ENCODE data around the gene NCL.
"Not testable (repeated sequence)": the region's sequence is repeated elsewhere in the genome, so short reads cannot be mapped to it uniquely, and the experiment has no call there.

NCL gene

GRCh38 chr2:231429901-231430300 lies 34.4 kb downstream of the NCL start:
- DNase-seq, result no peak

DNA sequence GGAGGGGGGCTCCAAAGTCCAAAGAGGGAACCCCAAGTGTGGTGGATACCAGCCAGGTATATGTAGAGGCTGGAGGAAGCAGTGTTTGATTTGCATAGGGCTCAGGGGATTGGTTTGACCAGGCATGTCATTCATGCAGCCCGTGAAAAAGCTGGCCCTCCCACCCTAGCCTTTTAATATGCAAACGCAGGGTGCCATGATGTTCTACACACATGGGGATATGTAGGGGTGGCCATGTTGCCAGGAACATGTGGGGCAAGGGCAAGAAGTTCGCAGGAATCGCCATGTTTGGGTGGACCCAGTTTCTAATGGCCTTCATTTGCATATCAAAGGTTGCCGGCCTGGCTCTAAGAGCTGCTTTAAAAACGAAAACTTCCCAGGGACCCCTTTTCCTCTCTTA lies 35.1 kb downstream of the NCL start:
- DNase-seq, result no peak

- DNase-seq, result no peak
Measured at GRCh38 chr2:231427116-231427515, 37.2 kb downstream of the NCL start.

DNA sequence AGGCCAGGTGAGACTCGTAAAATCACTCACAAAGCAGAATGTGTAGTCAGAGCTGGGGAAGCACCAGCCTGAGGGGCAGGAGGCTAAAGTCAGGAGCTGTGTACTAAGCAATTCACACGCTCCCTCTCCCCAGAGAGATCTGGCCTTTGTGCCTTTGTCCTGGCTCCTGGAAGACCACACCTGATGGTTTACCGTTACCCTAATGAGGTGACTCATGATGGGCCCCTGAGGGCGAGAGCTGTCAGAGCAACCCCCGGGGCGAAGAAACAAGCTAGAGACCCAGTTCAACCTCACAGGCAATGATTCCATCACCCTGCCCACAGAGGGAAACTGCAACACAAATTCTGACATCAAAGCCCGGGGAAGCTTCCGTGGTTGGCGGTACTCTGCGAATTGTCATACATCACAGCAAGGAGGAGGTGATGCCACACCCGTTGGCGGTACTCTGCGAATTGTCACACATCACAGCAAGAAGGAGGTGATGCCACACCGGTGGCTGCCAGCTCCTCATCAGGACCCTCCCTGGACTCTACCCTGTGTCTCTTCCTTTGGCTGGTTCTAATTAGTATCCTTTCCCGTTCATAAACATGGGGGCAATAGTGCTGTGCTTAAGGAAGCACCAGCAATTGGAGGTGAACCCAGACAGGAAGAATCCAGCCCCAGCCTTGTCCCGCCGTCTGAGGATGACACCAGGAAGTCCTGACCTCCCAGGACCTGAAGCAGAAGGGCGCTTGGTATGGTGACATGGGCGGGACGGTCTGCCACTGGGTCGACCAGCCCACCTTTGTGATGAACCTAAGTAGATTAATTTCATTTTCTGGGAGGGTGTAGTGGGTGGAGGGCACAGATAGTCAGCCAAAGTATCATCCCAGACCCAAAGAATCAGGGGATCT lies 38.2 kb downstream of the NCL start:
- DNase-seq, result no peak

GRCh38 chr2:231425291-231425810 lies 38.9 kb downstream of the NCL start:
- DNase-seq, result no peak

DNA sequence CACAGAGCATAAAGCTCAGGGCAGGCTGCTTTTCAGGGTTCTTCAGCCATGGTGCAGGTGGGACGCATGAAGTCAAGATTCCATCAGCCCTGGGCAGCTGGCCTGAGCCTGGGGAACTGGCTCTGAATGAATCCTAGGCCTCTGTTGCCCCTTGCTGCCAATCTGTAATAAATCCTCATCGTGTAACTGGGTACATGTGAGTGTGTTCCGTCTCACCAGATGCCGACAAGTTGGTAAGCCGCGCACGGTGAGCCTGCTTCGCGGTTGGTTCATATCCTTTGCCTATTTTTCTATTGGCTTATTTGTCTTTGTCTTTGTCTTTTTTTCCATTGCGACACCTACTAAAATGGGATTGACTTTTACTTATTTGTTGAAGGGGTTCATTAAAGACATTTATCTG lies 41.1 kb downstream of the NCL start:
- DNase-seq, result no peak

- no peak for DNase-seq
Measured at GRCh38 chr2:231422056-231422455, 42.2 kb downstream of the NCL start.

DNA sequence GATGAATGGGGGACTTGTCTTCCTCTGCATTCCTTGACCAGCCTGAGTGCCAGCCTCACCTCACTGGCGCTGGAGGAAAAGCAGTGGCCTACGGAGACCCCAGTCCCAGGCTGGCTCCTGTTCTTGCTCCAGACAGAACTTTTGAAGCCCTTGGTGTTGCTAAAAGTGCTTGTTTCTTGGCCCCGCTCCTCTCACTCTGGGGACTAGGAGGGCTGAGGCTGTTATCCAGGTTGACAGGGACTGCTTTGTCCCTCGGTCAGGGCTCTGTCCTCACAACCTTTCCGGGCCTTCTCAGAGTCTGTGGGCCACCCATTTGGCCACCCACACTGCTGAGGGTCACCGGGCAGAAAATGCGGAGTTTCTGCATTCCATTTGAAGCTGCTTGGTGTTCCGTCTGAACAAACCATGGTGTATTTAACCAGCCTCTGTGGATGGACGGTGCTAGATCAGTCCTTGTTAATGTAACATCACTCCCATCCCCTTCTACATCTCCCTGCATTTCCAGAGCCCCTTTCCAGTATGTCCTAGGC lies 43.2 kb downstream of the NCL start:
- DNase-seq, result no peak

- DNase-seq, result no peak
Measured at GRCh38 chr2:231418820-231419640, 45.3 kb downstream of the NCL start.

GRCh38 chr2:231415029-231415428 lies 49.3 kb downstream of the NCL start:
- DNase-seq, result no peak

- DNase-seq, result no peak
Measured at GRCh38 chr2:231413921-231414476, 50.3 kb downstream of the NCL start.

GRCh38 chr2:231413456-231413855 lies 50.8 kb downstream of the NCL start:
- no peak for DNase-seq

DNA sequence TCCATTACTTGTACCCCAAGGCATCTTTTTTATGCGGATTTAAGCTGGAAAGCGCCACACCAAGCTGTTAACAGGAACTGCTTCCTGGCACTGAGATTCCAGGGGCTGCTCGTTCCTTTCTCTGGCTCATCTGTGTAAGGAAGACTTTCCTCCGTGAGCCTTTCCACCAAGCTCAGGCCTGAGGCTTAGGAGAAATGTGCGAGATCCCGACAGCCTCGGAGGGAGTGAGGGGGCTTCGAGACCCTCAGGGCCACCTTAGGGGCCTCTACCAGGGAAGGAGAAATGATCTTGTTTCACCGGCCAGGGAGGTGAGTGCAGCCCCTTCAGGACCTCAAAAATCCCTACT lies 51.7 kb downstream of the NCL start:
- no peak for DNase-seq

- peak; percentile 62 for DNase-seq
Measured at GRCh38 chr2:231411831-231412617, 52.3 kb downstream of the NCL start.

DNA sequence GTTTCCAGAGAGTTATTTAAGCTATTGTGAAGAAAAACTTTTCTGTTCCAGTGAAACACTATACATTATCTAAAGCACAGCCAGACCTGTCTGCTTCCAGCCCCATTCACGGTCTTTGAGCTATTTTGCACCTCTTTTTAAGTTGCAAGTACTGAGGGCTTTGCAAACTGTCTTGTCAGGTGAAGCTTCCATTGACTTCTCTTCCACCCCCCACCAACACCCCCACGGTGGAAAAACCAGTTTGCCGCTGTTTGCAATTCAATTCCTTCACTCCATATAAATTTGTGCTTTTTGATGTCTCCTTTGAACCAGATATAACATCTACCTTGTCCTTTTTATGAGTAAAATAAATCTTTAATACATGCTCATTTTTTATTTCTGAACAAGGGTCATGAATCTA lies 53.0 kb downstream of the NCL start:
- DNase-seq, result no peak

GRCh38 chr2:231410293-231411004 lies 53.8 kb downstream of the NCL start:
- DNase-seq, result no peak

DNA sequence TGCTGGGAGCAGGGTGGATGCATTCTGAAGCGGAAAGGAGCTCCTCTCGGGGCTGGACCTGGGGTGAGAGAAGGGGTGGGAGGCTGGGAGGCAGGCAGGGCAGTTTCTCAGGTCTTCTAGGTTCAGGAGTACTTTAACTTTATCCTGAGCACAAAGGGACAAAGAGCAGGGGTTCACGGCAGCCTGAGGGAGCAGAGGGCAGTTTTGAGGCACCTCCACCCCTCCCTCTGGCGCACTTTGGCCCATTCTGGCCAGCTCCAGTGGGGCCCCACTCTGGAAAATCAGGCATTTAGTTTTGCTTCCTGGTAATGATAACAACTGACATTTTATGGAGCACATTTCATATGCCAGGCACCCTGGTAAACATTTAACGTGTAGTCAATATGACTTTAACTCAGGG lies 54.5 kb downstream of the NCL start:
- no peak for DNase-seq

DNA sequence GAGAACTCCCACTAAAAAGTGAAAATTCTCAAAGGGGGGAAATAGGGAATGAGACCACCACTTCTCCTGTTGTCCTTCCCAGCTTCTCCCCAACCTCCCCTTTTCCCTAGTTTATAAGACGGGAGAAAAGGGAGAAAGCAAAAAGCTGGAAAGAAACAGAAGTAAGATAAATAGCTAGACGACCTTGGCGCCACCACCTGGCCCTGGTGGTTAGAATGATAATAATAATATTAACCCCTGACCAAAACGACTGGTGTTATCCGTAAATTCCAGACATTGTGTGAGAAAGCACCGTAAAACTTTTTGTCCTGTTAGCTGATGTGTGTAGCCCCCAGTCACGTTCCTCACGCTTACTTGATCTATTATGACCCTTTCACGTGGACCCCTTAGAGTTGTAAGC lies 56.0 kb downstream of the NCL start:
- not testable (repeated sequence) for DNase-seq

GRCh38 chr2:231407686-231408085 lies 56.6 kb downstream of the NCL start:
- DNase-seq, result not testable (repeated sequence)

- DNase-seq, result not testable (repeated sequence)
Measured at GRCh38 chr2:231405601-231406367, 58.5 kb downstream of the NCL start.

GRCh38 chr2:231404183-231404578 lies 60.1 kb downstream of the NCL start:
- not testable (repeated sequence) for DNase-seq
